HG02884 (cell line): ENCODE measurements around the gene CSH2.
"Not testable (repeated sequence)": the region's sequence is repeated elsewhere in the genome, so short reads cannot be mapped to it uniquely, and the experiment has no call there.

Experiments used
- ATAC-seq: cut with Tn5 transposase; IDR thresholded peaks from one replicate; pipeline ENCODE4 v1.9.1; 2021; ENCODE audit warnings: mild to moderate bottlenecking, moderate library complexity; ENCODE audit not compliant: unreplicated experiment

Gene CSH2

GRCh38 chr17:63873577-63873976 lies at the start of gene CSH2:
CSH2 (minus strand) TSS chr17:63873677; CDS start chr17:63873614, 63 bp downstream.
- ATAC-seq, result not testable (repeated sequence)

GRCh38 chr17:63922402-63922801 lies 48.9 kb upstream of the CSH2 start:
- ATAC-seq, result not testable (repeated sequence)

- not testable (repeated sequence) for ATAC-seq
Measured at GRCh38 chr17:63920779-63921178, 47.3 kb upstream of the CSH2 start.

GRCh38 chr17:63920050-63920449 lies 46.6 kb upstream of the CSH2 start:
- not testable (repeated sequence) for ATAC-seq

GRCh38 chr17:63919311-63919723 lies 45.8 kb upstream of the CSH2 start:
- no peak for ATAC-seq

GRCh38 chr17:63918789-63919305 lies 45.4 kb upstream of the CSH2 start, which contains the start of gene GH1:
GH1 (minus strand) TSS chr17:63918839; CDS start chr17:63918776, 63 bp downstream.
- not testable (repeated sequence) for ATAC-seq

- no peak for ATAC-seq
Measured at GRCh38 chr17:63918305-63918704, 44.8 kb upstream of the CSH2 start.

GRCh38 chr17:63917646-63918045 lies 44.2 kb upstream of the CSH2 start:
- no peak for ATAC-seq

- not testable (repeated sequence) for ATAC-seq
Measured at GRCh38 chr17:63917206-63917605, 43.7 kb upstream of the CSH2 start.

GRCh38 chr17:63916566-63917185 lies 43.2 kb upstream of the CSH2 start:
- no peak for ATAC-seq

- ATAC-seq, result not testable (repeated sequence)
Measured at GRCh38 chr17:63915753-63916152, 42.3 kb upstream of the CSH2 start.

- ATAC-seq, result no peak
Measured at GRCh38 chr17:63914471-63914870, 41.0 kb upstream of the CSH2 start.

- no peak for ATAC-seq
Measured at GRCh38 chr17:63911657-63912100, 38.2 kb upstream of the CSH2 start.

- ATAC-seq, result no peak
Measured at GRCh38 chr17:63911041-63911635, 37.7 kb upstream of the CSH2 start, which contains the start of gene CSHL1. CSHL1 (minus strand) TSS chr17:63911258; CDS start chr17:63911196, 62 bp downstream.

GRCh38 chr17:63910096-63910495 lies 36.6 kb upstream of the CSH2 start:
- no peak for ATAC-seq

- ATAC-seq, result not testable (repeated sequence)
Measured at GRCh38 chr17:63909586-63909985, 36.1 kb upstream of the CSH2 start.

GRCh38 chr17:63907161-63907778 lies 33.8 kb upstream of the CSH2 start:
- not testable (repeated sequence) for ATAC-seq

- ATAC-seq, result not testable (repeated sequence)
Measured at GRCh38 chr17:63904796-63905195, 31.3 kb upstream of the CSH2 start.

GRCh38 chr17:63903787-63904201 lies 30.3 kb upstream of the CSH2 start:
- ATAC-seq, result not testable (repeated sequence)

GRCh38 chr17:63901971-63902370 lies 28.5 kb upstream of the CSH2 start:
- ATAC-seq, result not testable (repeated sequence)
